Measurements from ENCODE around the gene NFATC2. TPM values are rescaled to one million over a fixed set of nuclear protein-coding genes. Genes with fewer than 3 reads are reported as not detected.

The NFATC2 gene
- total RNA-seq, 1 donor from 2014 or later: not detected

- no peaks in the 10 kb centered on the region for H3K27me3 ChIP-seq (ENCODE audit: control insufficient read depth, insufficient read depth, low read length)
- DNase-seq (ENCODE audit: low read depth): no peak
- no peak for TF ChIP-seq CTCF (IDR thresholded peaks at IDR 0.05; ENCODE audit: insufficient read depth, low read length, severe bottlenecking)
- FAIRE-seq: no peak
- no peaks in the 10 kb centered on the region for H3K36me3 ChIP-seq (ENCODE audit: control insufficient read depth, insufficient read depth, low read length)
- no peak overlapping the region for H3K4me3 ChIP-seq (ENCODE audit: low read depth, low read length)
These were observed 12.8 kb downstream of the NFATC2 start for GRCh38 chr20:51529758-51530157.

GRCh38 chr20:51529081-51529681, 13.3 kb downstream of the NFATC2 start:
- no peak for TF ChIP-seq CTCF (IDR thresholded peaks at IDR 0.05; ENCODE audit: insufficient read depth, low read length, severe bottlenecking)
- Histone ChIP-seq H3K27me3 (ENCODE audit: control insufficient read depth, insufficient read depth, low read length) (no peaks in the 10 kb centered on the region), H3K36me3 (ENCODE audit: control insufficient read depth, insufficient read depth, low read length) (no peaks in the 10 kb centered on the region), H3K4me3 (ENCODE audit: low read depth, low read length) (no peak overlapping the region)
- FAIRE-seq (no peak), DNase-seq (ENCODE audit: low read depth) (no peak)

GRCh38 chr20:51528263-51529027, 14.1 kb downstream of the NFATC2 start:
- no peaks in the 10 kb centered on the region for H3K36me3 ChIP-seq (ENCODE audit: control insufficient read depth, insufficient read depth, low read length)
- no peak overlapping the region for H3K4me3 ChIP-seq (ENCODE audit: low read depth, low read length)
- H3K27me3 ChIP-seq (ENCODE audit: control insufficient read depth, insufficient read depth, low read length): no peaks in the 10 kb centered on the region
- no peak for DNase-seq (ENCODE audit: low read depth)
- FAIRE-seq: no peak
- no peak for TF ChIP-seq CTCF (IDR thresholded peaks at IDR 0.05; ENCODE audit: insufficient read depth, low read length, severe bottlenecking)

DNA sequence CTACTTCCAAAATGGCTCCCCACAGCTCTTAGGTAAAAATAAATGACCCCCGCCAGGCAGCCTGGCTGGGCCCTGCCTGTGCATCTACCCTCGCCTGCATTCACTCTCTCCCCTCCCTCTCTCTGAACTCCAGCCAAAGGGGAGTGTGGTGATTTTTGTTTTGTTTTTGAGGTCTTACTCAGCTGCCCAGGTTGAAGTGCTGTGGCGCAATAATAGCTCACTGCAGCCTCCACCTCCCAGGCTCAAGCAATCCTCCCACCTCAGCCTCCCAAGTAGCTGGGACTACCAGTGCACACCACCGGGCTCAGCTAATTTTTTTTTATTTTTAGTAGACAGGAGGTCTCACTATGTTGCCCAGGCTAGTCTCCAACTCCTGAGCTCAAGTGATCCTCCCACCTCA, 15.8 kb downstream of the NFATC2 start:
- no peak overlapping the region for H3K4me3 ChIP-seq (ENCODE audit: low read depth, low read length)
- no peaks in the 10 kb centered on the region for H3K27me3 ChIP-seq (ENCODE audit: control insufficient read depth, insufficient read depth, low read length)
- DNase-seq (ENCODE audit: low read depth): no peak
- no peak for TF ChIP-seq CTCF (IDR thresholded peaks at IDR 0.05; ENCODE audit: insufficient read depth, low read length, severe bottlenecking)
- no peaks in the 10 kb centered on the region for H3K36me3 ChIP-seq (ENCODE audit: control insufficient read depth, insufficient read depth, low read length)
- no peak for FAIRE-seq

DNA sequence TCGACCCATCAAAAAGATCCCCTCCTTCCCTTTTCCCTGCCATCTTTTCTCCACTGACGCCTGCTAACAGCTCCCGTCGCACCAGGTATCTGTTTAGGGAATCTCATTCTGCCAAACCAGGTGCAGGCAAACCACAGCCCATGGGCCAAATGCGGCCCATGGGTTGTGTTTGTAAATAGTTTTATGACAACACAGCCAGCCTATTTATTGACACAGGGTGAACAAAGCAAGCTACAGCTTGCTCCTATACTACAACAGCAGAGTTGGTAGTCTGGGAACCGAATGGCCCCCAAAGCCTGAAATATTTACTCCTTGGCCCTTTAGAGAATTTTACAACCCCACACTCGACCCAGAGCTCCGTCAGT, 16.4 kb downstream of the NFATC2 start:
- TF ChIP-seq CTCF (IDR thresholded peaks at IDR 0.05; ENCODE audit: insufficient read depth, low read length, severe bottlenecking): no peak
- DNase-seq (ENCODE audit: low read depth) (peak; percentile 58), FAIRE-seq (no peak)
- Histone ChIP-seq H3K36me3 (ENCODE audit: control insufficient read depth, insufficient read depth, low read length) (no peaks in the 10 kb centered on the region), H3K27me3 (ENCODE audit: control insufficient read depth, insufficient read depth, low read length) (no peaks in the 10 kb centered on the region), H3K4me3 (ENCODE audit: low read depth, low read length) (no peak overlapping the region)

Data from bronchial epithelial cell (primary cell).